ENCODE measurements around the gene YIPF4.

- no peak for TF ChIP-seq CTCF (IDR thresholded peaks at IDR 0.05)
- peak in 1 of 2 donors; percentile 1 for TF ChIP-seq POLR2A (IDR thresholded peaks at IDR 0.05)
Observed at GRCh38 chr2:32357318-32358110, 79.8 kb downstream of the YIPF4 start.

Measured in thyroid gland (tissue), 4 donors.